ENCODE data around the gene DAB2IP.
"Not testable (repeated sequence)": the region's sequence is repeated elsewhere in the genome, so short reads cannot be mapped to it uniquely, and the experiment has no call there.

Gene DAB2IP

DNA sequence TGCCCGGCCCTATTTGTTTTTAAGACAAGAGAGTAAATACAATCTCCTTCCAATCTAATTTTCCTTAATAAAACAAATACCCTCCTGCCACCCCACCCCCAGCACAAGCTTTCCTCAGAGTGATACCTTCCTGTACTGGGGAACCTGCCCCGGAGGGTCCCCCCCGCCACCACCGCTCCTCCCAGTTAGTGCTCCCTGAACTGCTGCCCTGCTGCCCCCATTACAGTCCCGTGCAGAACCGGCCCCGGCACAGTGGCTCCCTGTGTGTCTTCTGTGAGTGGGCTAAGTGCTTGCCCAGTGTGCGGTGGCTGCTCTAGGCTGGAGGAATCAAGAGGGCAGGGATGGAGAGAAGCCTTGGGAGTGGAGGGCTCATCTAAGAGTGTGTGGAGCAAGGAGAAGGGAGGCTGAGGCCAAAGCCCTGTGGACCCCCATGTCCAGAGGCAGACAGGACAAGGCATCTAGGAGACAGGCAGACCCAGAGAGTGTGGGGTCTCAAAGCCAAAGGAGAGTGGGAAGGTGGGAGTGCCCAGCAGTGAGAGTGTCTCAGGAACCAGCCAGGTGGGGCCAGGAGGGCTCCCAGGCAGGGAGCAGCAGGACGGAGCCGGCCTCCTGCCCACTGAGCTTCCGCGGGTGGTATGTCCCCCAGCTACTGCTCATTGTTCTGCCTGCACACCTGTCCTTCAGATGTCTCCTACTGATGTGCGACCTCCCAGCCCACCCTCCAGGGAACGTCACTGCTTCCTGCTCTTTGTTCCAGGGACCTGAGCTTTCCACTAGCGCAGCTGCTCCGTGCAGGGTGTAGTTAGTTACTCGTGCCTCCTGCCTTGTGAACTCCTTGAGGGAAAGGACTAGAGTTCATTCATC, 129.0 kb downstream of the DAB2IP start:
- FAIRE-seq, result no peak

DNA sequence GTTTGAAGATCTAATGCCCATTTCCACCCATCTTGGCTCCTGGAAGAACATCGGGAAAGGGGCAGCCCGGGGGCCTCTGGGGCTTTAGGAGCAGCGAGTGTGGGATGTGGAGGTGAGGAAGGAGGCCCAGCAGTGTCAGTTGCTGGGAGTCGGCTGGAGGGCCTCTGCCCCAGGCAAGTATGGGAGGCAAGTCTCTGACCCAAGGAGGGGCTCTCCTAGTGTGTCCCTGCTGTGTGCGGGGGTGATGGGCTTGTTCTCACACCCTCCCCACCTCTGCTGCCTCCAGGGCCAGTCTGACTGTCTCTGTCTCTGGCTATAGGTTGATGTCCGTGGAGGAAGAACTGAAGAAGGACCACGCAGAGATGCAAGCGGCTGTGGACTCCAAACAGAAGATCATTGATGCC, 129.7 kb downstream of the DAB2IP start:
- FAIRE-seq, result no peak

DNA sequence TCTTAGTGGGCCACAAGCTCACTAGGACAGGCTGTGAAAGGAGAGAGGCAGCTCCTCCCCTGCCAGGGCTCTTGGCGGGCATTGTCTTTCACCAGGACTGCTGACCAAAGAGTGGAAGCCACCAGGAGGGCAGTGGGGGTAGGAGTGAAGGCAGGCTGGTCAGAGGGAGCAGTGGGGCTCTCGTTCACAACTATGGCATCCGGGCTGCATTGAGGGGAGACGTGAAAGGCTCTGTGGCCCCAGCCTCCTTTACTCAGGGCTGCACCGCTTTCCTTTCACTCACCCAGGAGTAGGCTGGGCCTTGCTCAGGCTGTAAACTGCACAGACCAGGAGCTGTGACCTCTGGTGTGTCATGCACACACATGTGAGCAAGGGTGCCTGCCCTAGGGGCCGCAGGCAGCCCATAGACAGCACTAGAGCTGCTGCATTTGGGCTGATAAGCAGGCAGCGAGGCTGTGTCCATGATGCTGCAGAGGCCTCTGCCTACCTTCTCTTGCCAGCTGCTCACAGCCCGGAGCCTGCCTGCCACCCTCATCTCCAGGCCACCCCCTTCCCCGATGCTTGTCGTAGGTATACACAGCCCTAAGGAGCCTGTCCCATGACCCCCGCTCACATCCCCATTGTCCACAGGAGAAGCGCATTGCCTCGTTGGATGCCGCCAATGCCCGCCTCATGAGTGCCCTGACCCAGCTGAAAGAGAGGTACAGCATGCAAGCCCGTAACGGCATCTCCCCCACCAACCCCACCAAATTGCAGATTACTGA, 130.4 kb downstream of the DAB2IP start:
- no peak for FAIRE-seq

DNA sequence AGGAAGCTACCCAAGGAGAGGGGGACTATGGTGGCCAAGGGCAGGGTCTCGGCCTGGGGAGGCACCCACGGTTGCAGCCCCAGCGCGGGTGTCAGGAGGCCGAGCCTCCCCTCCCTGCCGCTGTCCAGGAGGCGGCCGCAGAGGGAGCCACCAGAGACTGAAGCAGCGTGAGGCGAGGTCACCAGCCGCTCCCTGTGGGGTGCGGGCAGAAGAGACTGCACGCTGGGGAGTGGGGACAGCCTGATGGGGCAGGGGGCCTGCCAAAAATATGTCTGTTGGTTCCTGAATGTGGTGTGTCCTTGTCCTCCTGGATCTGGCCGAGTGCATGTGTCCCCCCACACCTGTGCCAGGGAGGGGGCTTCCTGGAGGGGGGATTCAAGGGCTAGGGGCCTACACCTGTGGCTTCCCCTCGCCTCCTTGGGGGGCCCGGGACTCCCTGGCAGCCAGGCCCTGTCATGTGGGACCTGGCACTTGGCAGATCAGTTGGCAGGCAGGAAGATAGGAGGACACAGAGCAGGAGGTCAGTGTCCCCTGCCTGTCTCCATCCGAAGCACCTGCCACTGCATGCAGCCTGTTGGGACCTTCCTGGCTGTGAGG, 131.2 kb downstream of the DAB2IP start:
- no peak for FAIRE-seq

DNA sequence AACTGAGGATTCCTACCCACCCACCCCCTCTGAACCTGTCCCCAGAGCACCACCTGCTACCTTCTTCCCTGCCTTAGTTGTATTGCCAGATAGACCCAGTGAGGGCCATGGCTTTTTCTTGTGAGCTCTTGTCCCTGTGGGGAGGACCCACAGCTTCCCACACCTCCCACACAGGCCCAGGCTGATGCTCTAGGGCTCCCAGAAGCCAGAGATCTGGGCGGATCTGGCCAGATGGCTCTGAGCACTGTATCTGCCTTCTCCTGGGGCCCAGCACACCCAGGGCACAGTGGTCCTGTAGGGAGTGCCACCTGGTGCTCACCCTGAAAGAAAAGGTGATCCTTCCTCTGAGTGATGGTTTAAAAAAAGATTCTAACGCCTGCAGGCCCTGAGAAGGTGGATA, 131.7 kb downstream of the DAB2IP start:
- FAIRE-seq, result no peak

DNA sequence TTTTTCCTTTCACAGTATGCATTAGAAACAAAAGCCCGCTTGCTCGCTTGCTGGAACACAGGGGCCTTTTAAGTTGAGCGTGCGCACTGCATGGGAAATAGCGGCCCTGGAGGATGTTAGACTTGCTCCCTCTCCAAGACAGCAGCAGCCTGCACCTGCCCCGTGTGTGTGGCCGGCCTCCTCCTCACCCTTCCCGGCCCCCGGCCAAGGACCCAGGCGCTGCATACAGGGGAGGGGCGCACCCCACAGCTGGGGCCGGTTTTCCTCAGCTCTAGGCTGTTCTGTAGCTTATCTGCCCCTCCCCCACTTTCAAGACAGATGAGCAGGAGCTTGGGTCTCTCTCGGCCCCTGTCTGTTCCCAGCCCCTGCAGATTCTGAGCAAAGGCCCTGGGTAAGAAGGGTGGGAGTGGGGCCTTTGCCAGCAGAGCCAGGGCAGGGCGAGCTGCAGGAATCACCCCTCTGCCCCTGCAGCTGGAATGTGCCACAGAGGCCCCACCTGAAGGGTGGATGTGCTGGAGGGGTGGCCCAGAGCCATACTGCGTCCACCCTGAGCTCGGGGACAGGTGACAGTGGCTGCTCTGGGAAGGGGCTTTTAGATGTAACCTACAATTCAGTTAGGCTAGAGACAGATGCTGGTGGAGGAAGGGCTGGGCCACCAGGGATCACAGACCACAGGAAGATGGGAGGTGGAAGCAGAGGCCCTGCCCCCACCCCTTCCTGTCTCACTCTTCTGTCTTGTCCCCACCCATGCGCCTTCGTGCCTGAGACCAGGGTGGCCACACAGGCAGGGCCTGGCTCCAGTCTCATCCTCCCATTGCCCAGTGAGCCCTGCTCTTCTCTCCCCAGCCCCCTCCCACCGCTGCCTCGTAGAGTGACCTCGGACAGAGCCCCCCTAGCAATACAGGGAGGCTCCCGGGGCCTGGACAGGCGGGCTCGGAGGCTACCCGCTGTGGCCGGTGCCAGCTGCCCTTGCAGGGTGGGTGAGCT, 132.4 kb downstream of the DAB2IP start:
- FAIRE-seq, result no peak

DNA sequence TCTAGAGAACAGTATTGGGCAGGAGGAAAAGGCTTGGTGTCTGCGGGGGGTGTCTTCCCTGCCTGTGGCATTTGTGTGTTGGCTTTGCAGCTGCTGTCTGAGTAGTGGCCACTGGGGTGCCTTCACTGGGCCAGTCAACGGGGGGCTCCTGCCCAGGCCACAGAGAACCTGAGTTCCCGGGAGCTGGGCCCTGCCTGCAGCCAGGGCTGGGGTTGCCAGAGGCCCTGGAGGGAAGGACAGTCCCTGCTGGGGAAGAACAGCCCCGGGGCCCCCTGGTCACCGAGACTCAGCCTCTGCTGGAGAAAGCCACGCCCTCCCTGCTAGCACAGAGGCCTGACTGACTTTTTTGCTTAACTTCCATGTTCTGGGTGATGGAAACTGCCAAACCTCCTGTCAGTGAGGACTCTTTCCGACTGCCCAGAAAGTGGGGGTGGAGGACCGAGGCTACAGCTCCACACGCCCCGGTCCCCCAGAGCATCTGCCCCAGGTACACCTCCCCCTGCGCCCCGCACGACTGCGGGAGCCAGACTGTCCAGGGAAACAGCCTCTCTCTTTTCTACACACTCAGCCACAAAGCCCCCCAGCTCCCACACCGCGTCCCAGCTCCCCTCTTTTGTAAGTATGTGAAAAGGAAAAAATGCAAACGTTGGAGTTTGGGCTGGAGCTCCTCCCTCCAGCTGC, 133.4 kb downstream of the DAB2IP start:
- no peak for FAIRE-seq

DNA sequence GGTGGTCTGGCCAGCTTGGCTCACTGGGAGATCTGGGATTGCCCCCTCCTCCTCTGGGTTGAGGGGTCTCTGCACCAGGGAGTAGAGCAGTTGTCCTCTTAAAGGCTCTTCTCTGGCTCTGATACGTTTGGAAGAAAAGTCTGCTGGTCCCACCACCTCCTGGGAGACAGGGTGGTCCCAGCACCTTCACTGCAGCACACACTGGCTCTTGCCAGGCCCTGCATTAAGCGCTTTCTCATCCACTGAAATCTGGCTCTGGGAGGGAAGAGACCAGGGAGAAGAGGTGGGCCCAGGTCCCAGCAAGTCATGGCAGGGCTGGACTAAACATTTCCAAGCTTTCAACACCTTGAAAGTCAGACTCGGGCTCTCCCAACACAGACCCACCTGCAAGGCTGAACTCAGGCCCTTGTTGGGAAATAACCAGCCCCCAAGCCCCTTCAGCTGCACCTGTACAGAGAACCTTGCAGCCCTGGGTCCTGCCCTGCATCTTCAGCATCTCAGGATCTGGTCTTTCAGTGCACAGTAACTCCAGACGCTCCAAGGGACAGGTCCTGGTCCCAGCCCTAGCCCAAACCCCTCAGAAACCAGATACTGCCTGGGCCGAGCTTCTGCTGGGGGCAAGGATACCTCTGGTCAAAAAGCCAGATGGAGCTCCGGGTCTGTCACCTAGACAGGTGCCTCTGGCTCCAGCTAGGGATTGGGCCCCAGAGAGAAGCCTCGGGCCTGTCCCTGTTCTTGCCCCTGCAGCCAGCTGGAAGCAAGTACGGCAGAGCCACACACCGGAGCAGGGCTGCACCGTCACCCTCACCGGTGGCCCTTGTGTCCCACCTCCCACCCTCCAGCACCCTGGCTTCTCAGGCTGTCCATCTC, 134.5 kb downstream of the DAB2IP start:
- FAIRE-seq, result no peak

DNA sequence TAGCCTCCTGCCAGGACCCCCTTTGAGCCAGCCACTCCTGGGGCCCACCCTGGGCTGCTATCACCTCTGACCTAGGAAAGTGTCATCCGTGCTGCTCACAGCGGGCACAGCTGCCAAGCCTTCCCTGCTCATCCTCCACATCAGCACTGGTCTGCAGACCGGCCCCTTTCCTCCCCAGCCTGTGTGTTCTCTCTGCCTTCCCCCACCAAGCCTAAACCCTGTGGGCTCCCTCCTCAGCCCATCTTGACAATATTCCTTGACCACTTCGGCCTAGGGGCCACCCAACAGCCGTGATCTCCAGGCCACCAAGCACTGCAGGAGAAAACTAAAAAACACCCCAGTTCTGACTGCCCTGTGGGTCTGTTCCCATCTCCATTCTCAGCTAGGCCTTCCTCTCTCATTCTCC, 135.1 kb downstream of the DAB2IP start:
- FAIRE-seq, result no peak

DNA sequence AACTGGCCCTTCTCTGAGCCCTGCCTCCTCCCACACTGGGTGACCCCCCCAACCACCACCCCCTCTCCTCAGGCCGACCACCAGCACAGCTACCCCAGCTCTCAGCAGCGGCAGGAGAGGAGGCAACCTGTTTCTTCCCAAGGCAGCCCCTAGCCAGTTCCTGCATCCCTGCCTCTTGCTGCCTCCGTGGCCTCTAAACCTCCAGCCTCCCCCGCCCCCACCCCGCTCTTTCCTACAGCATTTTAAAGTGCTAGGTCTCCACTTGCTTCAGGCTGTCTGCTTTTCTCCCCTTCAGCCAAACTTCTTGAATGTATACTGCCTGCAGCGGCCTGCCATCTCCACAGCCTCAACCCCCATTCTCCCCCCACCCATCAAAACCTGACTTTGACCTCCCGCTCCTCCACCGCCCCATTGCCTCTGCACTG, 135.6 kb downstream of the DAB2IP start:
- FAIRE-seq, result no peak

DNA sequence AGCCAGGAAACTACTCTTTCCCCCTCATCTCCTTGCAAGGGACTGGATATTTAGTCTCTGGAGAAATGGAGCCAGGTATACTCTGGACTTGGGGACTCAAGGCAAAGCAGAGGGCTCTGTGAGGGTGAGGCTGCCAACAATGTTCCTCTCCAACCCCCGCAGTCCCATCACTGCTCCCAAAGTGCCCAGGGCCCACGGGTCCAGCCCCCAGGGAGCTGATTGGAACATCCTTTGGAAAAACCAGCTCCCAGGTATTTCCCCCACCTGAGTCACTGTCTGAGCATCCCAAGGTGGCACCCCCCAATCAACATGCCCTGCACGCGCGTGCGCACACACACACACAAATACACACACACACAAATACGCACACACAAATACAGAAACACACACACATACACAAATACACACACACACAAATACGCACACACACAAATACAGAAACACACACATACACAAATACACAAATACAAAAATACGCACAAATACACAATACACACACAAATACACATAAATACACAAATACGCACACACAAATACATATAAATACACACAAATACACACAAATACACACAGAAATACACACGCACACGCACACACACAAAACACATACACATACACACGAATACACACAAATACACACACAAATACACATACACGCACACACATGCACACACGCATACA, 137.4 kb downstream of the DAB2IP start:
- FAIRE-seq, result no peak

DNA sequence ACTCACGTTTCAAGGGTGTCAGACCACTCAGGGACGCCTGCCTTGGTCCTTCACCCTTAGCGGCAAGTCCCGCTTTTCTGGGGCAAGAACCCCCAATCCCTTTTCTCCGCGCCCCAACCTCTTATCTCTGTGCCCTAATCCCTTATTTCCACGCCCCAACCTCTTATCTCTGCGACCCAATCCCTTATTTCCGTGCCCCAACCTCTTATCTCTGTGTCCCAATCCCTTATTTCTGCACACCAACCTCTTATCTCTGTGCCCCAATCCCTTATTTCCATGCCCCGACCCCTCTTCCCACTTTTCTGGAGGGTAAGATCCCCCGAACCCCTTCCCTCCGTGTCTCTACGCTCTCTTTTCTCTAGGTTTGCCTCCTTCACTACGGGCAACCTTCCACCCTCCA, 139.4 kb downstream of the DAB2IP start:
- no peak for FAIRE-seq

DNA sequence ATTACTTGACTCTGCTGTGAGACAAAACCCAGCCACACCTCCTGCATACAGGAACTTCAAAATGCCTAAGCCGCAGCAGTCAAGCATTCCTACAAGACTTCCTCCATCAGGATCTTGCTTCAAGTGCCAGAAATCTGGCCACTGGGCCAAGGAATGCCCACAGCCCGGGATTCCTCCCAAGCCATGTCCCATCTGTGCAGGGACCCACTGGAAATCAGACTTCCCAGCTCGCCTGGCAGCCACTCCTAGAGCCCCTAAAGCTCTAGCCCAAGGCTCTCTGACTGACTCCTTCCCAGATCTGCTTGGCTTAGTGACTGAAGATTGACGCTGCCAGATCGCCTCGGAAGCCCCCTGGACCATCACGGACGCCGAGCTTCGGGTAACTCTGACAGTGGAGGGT, 141.0 kb downstream of the DAB2IP start:
- not testable (repeated sequence) for FAIRE-seq

DNA sequence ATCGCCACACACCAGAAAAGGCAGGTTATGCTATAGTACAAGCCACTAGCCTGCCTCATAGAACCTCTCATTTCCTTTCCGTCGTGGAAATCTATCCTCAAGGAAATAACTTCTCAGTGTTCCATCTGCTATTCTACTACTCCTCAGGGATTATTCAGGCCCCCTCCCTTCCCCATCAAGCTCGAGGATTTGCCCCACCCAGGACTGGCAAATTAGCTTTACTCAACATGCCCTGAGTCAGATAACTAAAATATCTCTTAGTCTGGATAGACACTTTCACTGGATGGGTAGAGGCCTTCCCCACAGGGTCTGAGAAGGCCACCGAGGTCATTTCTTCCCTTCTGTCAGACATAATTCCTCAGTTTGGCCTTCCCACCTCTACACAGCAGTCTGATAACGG, 142.9 kb downstream of the DAB2IP start:
- not testable (repeated sequence) for FAIRE-seq

DNA sequence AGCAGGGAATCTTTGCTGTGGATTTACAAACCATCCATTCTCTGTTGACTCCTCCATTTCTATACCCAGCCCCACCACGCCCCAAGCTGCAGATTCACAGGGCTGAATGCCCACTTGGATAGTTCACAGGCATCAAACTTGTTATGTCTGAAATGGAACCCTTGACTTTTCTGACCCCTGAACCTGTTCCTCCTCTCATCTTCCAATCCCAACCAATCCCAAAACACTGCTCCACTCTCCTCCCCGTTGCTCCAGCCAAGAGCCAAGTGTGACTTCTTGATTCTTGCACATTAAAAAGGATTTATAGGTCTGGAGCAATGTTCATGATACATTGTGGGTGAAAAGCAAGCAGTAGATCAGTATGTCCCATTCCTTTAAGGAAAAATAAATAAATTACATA, 145.6 kb downstream of the DAB2IP start:
- no peak for FAIRE-seq

DNA sequence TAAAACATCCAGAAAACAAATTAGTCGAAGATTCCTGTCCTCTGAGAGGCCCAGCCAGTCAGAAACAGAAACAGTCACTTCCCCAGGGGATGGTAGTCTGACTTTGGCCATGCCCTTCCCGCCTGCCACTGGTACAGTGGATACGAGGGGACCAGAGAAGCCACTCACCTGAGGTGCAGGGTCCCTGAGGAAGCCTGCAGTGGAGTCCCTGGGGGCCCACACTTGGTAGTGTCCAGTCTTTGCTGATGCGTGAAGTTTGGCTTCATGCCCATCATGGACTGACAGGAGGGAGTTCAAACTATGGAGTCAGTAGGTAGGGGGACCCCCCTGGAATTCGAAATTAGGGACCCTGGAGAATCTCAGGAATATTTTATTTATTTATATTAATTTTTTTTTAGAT, 147.5 kb downstream of the DAB2IP start:
- FAIRE-seq, result no peak

DNA sequence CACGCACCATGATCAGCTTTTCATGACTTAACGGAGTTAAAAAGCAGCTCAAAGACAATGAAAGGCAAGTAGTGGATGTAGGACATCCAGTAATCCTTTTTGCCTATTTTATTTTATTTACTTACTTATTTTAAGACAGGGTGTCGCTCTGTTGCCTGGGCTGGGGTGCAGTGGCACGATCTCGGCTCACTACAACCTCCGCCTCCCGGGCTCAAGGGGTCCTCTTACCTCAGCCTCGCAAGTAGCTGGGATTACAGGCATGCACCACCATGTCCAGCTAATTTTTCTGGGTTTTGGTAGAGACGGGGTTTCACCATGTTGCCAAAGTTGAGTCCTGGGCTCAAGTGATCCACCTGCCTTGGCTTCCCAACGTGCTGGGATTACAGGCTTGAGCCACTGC, 148.9 kb downstream of the DAB2IP start:
- FAIRE-seq, result no peak

DNA sequence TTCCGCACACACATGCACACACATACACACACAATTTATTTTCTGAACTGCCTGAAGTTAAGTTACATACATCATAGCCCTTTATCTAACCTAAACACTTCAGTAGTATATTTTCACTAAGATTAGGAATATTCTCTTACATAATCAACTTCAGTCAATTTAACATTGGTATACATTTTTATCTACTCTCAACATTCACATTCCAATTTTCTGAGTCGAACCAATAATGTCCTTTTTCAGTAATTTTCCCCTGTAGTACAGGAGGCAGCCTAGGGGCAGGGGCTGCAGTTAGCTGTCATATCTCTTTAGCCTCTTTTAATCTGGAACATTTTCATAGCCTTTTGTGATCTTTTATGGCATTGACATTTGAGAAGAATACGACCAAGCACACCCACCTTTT, 150.1 kb downstream of the DAB2IP start:
- FAIRE-seq, result no peak

DNA sequence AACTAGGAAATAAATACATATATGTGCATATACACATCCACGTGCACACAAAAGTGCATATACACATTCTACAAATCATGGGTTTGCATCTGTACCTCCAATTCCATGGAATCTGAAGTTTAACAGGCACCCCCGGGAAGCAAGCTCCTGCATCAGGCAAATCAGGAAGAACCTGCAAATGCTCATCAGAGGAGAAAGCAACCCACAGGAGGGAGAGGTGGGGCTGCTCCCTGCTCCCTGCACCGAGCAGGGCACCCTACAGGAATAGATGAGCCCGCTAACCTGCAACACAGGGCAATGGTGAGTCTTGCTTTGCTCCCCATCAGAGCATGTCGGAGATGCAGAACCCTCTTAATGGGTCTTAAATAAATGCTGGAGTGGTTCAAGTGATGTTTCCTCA, 151.3 kb downstream of the DAB2IP start:
- no peak for FAIRE-seq
